Measurements from ENCODE around the gene YIF1B.

Gene YIF1B

GRCh38 chr19:38318660-38319059 lies 2.9 kb upstream of the YIF1B start:
- no peak overlapping the region for H3K4me3 ChIP-seq (ENCODE audit: low read depth, low read length)
- TF ChIP-seq MYC (IDR thresholded peaks at IDR 0.05; ENCODE audit: low read depth, low read length) (no peak), MAX (IDR thresholded peaks at IDR 0.05; ENCODE audit: low read depth, low read length) (no peak), POLR2A (IDR thresholded peaks at IDR 0.05; ENCODE audit: extremely low read depth, insufficient read length) (no peak), CTCF (IDR thresholded peaks at IDR 0.05; ENCODE audit: low read depth, low read length) (no peak)
- DNase-seq (ENCODE audit: low read depth): no peak

- peak; percentile 58 for DNase-seq (ENCODE audit: low read depth)
- peak overlapping the region; percentile 38 for H3K4me3 ChIP-seq (ENCODE audit: low read depth, low read length)
- TF ChIP-seq CTCF (IDR thresholded peaks at IDR 0.05; ENCODE audit: low read depth, low read length) (no peak), MAX (IDR thresholded peaks at IDR 0.05; ENCODE audit: low read depth, low read length) (no peak), MYC (IDR thresholded peaks at IDR 0.05; ENCODE audit: low read depth, low read length) (no peak), POLR2A (IDR thresholded peaks at IDR 0.05; ENCODE audit: extremely low read depth, insufficient read length) (no peak)
These were observed 1.4 kb upstream of the YIF1B start for GRCh38 chr19:38317104-38317612.

GRCh38 chr19:38316477-38317067 lies 825 bp upstream of the YIF1B start:
- no peak for DNase-seq (ENCODE audit: low read depth)
- TF ChIP-seq MAX (IDR thresholded peaks at IDR 0.05; ENCODE audit: low read depth, low read length) (no peak), CTCF (IDR thresholded peaks at IDR 0.05; ENCODE audit: low read depth, low read length) (no peak), POLR2A (IDR thresholded peaks at IDR 0.05; ENCODE audit: extremely low read depth, insufficient read length) (no peak), MYC (IDR thresholded peaks at IDR 0.05; ENCODE audit: low read depth, low read length) (no peak)
- H3K4me3 ChIP-seq (ENCODE audit: low read depth, low read length): peak overlapping the region; percentile 38

- no peak overlapping the region for H3K4me3 ChIP-seq (ENCODE audit: low read depth, low read length)
- no peak for DNase-seq (ENCODE audit: low read depth)
- no peak for TF ChIP-seq CTCF (IDR thresholded peaks at IDR 0.05; ENCODE audit: low read depth, low read length)
- TF ChIP-seq MYC (IDR thresholded peaks at IDR 0.05; ENCODE audit: low read depth, low read length): no peak
- TF ChIP-seq POLR2A (IDR thresholded peaks at IDR 0.05; ENCODE audit: extremely low read depth, insufficient read length): no peak
- no peak for TF ChIP-seq MAX (IDR thresholded peaks at IDR 0.05; ENCODE audit: low read depth, low read length)
These were observed 4.8 kb downstream of the YIF1B start for GRCh38 chr19:38310986-38311385.

- TF ChIP-seq MYC (IDR thresholded peaks at IDR 0.05; ENCODE audit: low read depth, low read length) (no peak), POLR2A (IDR thresholded peaks at IDR 0.05; ENCODE audit: extremely low read depth, insufficient read length) (no peak), MAX (IDR thresholded peaks at IDR 0.05; ENCODE audit: low read depth, low read length) (no peak), CTCF (IDR thresholded peaks at IDR 0.05; ENCODE audit: low read depth, low read length) (no peak)
- DNase-seq (ENCODE audit: low read depth): no peak
- no peak overlapping the region for H3K4me3 ChIP-seq (ENCODE audit: low read depth, low read length)
These were observed 5.5 kb downstream of the YIF1B start for GRCh38 chr19:38310279-38310670.
